GM18907 (cell line): ENCODE results near the gene GAS2.
"Not testable (repeated sequence)": the region's sequence is repeated elsewhere in the genome, so short reads cannot be mapped to it uniquely, and the experiment has no call there.

Experiments
- ATAC-seq: cut with Tn5 transposase; IDR thresholded peaks from one replicate; pipeline ENCODE4 v1.9.1; 2021; ENCODE audit warnings: mild to moderate bottlenecking, moderate library complexity; ENCODE audit not compliant: unreplicated experiment

Gene GAS2

DNA sequence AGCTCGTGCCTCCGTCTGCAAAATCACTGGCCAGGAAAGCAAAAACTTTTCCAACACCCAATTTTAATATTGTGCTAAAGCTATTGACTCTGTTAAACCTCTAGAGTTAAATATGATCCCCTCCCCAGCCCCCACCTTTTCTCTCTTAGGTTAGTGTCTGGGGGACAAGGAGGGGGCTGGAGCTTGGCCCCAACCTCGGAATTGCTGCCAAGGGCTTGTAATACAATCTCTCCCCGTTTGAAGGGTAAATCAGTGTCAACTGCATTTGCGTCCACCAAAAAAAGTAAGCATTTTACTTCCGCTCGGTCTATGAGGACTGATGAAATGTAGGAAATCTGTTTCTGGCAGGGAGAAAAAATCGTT is at the start of gene GAS2:
GAS2 (plus strand) TSS at position 287 of the 363 bp plus-strand sequence. CDS start 8,259 bp downstream, outside the sequence.
- ATAC-seq, result peak; percentile 26

DNA sequence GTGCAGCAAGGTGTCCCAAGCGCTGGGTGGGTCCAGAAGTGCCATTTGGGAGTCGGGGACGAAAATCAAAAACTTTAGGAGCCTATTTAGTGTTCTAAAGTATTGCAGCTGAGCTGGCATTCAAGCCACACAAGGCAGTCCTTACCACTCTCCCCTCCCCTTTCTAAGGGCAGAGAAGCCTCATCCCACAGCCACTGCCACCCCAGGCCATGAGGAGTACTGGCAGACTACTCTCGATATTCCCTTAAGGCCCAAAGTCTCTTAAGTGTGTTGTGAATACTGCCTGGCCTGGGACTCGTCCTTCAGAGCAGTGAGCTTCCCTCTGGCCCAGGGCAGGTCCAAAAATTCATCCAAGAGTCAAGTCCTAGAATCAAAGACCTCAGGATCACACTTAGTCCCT is 48.5 kb upstream of the GAS2 start:
- no peak for ATAC-seq

DNA sequence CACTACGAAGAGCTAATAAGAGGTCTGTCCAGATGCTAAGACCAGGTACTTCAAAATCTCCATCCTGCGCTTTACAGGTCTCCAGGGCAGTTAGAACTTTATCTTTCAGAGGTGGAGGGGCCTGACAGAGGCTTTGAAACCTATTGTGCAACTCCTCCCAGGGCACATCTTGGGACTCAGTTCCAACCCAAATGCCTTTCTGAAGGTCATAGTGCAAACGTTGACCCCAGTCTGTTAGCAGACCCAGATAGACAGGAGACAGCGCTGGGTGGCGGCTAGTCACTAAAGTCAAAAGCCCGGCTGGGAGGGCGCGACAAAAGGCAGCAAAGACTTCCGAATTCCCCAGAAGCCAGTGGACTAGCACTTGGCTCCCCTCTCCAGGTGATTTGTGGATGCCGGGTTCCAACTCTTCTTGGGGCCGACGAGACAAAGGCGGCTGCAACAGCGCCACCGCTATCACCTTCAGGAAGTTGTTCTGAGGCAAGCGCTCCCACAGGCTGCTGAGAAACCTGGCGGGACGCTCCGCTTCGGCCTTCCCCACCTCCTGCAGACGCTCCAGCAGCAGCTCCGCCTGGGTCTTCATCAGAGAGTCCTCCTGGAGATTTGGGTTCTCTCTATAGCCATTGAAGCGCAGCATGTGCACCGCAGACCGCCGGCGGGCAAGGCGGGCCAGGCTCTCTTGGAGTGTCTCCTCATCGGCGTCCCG is 41.5 kb upstream of the GAS2 start:
- ATAC-seq, result peak; percentile 68

DNA sequence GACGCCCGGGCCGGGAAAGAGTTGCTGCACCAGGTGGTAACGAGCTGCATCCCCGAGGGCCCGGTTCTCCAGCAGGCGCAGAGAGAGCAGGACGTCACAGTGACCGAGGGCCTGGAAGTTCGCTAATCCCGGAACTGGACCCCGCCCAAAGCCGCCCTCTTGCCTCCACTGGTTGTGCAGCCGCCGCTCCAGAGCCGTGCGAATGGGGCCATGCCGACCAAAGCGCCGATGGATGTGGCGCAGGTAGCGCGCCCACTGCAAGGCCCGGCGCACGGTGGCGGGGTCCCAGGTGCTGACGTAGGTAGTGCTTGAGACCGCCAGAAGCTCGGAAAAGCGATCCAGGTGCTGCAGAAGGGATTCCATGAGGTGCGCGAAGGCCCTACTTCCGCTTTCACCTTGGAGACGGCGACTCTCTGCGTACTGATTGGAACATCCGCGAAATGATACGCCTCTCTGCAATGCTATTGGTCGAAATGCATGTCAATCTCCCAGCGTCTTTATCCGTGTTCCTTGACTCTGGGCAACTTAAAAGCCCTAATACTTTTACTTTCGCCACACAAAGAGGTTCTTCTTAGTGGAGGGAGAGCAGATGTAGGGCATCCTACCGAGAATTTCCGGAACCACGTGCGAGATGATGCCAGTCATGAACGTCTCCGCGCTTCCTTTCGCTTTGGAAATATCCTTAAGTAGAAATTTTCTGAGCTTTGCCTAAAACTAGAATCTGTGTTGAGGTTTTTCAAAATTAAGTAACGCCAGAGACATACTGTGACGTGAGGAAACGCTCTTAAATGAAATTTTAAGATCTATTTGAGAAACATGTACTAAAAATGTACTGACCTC is 40.7 kb upstream of the GAS2 start, which contains the start of gene FANCF:
FANCF (minus strand) TSS at position 376 of the 840 bp plus-strand sequence; CDS start at position 363, 13 bp downstream.
- ATAC-seq, result peak; percentile 98

DNA sequence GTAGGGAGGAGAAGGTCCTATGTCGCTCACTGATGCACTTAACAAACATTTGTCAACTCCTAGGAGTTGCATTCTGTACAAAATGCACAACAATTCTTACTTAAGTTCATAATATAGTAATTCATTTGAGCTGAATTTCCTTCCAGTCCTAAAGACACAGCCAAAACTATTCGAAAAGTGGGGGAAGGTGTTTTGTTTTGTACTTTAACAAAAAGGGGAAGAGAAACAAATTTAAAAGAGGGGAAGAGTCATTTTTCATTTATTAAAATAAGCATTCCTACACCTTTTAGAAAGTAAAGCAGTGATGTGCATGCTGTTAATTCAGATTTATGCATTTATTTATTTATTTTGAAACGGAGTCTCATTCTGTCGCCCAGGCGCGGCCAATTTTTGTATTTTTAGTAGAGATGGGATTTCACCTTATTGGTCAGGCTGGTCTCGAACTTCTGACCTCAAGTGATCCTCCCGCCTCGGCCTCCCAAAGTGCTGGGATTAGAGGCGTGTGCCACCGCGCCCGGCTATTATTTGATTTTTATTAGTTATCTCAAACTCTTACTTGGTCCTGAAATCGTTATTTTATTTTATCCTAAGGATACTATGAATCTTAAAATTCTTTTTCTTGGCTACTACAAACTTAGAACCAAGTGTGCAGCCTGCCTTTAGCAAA is 39.7 kb upstream of the GAS2 start:
- no peak for ATAC-seq

DNA sequence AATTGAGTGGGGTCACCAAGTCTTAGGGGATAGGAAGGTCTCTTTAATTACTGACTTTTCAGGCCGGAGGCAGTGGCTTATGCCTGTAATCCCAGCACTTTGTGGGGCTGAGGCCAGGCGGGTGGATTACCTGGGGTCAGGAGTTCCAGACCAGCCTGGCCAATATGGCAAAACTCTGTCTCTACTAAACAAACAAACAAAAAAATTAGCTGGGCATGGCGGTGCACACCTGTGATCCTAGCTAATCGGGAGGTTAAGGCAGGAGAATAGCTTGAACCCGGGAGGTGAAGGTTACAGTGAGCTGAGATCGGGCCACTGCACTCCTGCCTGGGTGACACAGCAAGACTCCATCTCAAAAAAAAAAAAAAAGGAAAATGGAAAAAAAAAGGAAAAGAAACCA is 39.0 kb upstream of the GAS2 start:
- ATAC-seq, result no peak

DNA sequence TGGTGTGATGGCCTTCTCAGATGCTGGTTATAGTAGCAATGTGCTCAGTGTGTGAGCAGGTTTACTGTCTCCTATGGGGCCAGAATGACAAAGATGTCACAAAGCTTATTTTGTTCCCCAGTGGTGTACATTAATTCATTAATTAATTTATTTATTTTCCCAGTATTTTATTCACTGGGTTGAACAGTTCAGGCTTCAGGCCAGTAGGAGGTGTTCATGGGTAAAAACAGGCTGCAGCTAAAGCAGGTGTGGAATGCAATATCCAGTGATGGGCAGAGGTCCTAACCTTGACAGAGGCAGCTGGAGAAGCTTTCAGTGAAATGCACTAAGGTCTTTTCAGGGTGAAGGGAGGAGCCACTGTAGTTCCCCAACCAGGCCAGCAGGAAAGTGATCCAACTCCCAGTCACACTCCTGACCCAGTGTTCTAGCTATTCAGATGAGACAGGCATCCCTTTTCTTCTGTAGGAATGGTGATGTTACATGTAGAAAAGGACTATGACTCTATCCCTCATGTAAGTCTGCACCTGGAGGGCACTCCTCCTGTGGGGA is 33.0 kb upstream of the GAS2 start:
- ATAC-seq, result no peak

DNA sequence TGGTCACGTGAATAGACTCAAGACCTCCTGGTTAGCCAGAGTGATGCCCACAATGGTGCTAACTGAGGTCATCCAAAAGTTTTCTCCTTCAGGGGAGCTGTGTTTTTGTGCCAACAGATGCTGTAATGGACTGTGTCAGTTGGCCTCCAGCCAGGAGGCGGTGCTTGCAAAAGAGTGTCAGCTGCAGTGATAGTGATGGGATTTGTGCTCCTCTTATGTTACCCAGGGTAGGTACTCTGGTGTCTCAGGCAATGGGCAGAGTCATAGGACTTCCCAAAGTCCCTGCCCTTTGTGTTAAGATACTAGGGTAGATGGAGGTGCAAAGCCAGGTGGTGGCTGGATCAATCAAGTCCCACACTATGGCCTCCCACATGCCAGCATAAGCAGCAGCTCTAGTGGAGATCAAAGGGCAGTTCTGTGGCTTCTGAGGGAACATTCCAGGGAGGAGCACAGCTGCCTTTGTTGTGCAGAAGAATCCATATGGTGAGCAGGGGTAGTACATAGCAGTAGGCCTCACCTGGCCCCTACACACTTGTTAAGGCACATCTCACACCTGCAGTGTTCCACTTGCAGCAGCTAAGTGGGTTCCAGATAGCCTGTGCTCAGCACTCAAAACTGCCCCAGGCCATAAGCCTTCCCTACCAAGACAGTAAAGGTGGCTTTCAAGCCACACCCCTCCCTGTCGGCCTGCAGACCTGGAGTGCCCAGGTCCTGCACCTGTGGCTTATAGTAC is 31.3 kb upstream of the GAS2 start:
- ATAC-seq, result no peak

DNA sequence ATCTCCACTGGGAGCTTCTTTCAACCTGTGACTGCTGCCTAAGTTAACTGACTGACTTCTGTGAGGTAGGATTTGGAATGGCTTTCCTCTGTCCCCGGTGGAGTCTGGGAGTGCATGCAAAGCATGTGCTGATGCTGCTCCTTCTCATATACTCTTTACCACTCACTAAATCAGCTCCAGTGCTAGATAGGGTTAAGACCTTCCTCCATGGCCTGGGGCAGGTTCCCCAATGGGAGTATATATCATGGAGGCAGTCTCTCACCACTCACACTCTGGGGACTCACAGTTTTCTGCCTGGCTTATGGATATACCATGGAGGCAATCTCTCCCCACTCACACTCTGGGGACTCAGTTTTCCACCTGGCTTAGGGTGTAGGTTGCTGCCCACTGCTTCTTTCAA is 30.7 kb upstream of the GAS2 start:
- no peak for ATAC-seq

DNA sequence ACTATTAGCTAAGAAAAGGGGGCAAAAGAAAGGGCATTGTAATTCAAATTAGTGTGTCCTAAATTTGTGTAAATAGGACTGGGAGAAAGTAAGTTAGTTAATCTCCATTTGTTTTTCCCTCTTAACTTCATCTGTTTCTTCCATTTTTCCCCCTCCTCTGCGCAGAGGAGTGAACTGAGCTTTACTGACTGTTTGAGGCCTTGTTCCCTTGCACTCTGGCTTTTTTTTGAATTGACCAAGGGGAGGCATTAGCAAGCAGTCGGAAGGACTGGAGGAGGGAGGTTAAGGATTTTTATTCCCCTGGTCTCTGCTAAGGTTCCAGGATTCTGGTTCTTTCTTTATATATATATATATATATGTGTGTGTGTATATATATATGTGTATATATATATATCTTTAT is 25.5 kb upstream of the GAS2 start:
- no peak for ATAC-seq

DNA sequence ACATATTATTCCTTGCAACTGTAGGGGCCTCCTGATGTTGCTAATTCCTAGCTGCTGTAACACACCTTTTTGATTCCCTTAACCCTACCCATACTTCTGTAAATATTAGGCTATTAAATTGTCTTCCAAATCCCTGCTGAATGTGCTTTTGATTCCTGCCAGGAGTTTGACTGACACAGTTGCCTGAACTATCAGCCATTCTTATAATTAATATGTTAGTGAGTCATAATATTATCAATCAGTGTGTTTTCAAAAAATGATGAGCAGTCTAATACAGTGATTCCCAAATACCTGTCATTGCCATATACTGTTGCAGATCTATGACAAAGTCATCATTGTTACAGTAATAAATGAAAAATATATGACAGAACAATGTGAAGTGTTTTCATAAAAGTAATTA is 24.9 kb upstream of the GAS2 start:
- ATAC-seq, result no peak

DNA sequence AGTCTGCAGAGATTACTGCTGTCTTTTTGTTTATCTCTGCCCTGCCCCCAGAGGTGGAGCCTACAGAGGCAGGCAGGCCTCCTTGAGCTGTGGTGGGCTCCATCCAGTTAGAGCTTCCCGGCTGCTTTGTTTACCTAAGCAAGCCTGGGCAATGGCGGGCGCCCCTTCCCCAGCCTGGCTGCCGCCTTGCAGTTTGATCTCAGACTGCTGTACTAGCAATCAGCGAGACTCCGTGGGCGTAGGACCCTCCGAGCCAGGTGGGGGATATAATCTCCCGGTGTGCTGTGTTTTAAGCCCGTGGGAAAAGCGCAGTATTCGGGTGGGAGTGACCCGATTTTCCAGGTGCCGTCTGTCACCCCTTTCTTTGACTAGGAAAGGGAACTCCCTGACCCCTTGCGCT is 14.1 kb upstream of the GAS2 start:
- ATAC-seq, result not testable (repeated sequence)

DNA sequence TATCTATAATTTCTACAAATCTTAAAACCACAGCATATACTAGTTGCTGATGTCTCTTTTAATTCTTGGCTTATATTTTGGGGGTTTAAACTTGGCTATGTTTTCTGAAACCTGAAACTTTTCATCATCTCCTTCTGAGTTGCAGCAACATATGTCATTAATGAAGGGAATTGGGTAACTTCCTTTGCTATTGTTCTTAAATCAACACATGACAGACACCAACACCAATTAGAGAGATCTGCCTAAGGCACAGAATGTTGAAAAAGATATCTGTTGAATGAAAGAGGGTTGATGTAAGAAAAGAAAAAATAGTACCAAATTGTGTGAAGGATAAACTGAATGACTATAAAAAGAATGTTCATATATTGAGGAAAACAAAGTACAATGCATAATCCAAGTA is 10.3 kb upstream of the GAS2 start:
- no peak for ATAC-seq

DNA sequence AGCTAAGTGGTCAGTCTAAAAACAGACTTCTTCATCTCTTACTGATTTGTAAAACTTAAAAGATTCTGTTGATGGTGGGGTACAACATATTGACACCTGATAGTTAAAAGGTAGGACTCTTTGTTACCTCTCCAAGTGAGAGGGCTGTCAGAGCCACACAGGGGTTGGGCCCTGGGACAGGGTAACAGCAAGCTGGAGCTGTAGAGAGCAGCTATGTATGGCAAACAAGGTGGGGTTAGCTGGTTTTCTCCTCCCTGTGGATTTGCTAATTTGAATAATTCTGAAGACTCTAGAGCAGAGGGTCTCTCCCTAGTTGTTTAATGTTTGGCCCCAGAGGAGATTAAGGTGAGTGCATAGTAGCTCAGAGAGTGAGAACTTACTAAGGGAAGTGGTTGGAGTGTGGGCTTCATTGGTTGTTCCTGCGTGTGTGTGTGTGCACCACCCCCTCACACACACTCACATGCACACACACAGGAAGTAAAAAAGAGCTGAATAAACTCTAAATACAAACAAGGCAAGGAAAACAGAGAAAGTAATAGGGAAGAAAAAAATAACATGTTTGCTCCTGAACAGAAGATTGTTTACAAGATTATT is 9.2 kb upstream of the GAS2 start:
- ATAC-seq, result peak; percentile 99

DNA sequence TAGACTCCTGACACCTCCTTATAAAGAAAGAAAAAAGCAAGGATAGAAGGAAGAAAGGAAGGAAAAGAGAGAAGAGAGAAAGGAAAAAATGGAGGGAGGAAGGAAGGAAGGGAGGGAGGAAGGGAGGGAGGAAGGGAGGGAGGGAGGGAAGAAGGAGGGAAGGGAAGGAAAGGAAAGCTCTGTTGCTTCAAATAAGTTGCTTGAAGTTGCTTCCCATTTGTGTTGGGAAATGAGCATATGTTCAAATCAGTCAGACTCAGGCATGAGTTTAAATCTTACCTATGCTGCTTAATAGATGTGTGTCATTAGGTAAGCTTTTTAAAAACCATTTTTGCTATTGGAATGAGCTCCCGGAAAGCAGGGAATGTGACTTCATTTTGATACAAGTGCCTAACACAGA is 6.6 kb upstream of the GAS2 start:
- no peak for ATAC-seq

DNA sequence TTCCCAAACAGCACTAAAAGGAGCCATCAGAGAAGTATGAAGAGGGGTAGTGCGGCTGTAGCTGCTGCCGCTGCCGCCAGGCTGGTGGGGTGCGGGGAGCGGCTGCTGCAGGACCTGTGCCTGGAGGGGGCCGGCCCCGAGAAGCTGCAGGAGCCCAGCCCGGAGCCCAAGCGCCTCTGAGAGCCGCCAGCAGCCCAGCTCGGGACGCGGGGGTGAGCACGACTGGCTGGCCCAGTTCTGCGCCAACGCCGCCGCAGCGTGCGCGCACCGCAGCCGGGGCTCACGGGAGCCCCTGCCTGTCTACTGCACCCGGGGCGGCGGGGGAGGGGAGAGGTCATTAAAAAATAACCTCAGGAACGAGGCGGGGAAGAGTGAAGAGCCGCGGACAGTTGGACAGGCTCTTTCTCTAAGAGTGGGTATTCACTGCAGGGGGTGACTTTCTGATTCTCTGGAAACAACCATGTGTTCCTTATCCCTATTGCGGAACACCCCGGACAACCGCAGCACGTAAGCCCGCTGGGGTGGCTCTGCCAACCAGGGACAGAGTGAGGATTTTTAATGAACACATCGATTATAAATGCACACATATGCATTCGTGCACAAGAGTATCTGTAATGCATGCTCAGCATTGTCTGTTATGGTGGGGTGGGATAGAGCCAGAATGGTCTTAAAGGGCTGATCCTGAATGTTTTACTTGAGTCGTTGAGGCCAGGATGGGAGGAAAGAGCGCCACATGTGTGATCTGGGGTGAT is 453 bp downstream of the GAS2 start:
- peak; percentile 65 for ATAC-seq

DNA sequence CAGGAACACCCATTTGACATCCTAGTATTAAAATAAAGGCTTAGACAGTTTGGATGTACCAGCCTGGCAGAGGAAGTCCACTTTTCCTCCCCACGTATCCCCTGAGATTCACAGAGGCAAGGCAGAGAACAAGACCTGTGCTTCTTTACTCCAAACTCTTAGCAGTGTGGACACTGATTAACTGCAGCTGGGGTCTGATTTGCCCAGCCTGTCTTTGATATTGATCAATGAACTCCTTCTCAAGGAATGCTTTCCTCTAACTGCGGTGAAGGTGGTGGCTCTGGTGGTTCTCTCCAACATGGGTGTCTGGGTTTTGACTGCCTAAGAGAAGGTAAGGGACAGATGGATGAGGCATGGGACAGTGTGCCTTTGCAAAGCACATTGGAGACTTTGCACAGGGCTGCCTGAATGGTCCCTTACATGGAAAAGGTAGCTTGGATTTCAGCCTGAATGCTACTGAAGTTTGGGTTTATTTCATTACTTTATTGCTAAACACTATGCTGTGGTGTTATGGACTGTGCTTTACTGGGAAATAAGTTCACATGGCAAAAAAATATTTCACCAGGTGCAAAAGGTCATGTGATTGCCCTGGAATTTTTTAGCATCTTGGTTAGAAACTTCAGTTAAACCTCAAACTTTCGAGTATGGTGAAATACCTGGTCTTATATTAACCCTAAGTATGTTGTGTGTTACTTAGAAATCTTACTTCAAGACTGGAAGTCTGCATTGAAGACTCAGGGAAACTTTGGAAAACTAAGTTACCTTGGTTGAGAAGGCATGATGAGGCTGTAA is 1.8 kb downstream of the GAS2 start:
- peak; percentile 29 for ATAC-seq

DNA sequence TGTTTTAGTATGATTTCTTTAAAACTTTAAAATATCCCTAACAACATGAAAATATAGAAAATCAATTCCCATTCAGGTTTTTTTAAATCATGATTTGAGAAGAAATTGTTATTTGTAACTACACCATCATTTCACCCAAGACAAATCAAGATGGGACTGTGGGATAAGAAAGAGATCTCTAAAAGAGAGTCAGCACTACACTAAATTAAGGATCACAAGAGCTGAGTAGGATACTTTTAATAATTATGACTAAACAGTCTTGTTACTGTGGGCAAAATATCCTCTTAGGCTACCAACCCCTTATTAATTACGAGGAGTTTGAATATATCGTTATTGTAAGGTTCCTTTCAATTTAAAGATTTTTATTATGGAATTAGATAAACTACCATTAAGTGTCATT is 3.0 kb downstream of the GAS2 start:
- no peak for ATAC-seq

DNA sequence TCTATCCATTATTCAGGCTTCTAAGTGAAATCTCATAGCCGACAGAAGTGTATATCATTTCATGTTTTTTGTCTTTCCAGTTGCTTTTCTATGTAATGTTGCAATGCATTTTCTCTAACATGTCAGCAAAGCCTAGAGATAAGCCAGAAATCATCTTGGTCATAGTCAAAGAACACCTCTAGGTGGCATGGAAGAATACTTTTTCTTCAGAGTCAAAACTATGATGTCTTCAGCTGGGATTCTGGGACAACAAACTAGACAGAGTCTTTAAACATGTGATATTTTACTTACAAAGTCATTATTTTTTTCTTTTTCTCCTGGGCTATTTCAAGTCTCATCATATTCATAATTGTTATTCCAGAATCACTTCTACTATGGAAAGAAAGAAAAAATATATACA is 4.4 kb downstream of the GAS2 start:
- peak; percentile 43 for ATAC-seq
